ENCODE data around the gene PTPN1.

Gene PTPN1

GRCh38 chr20:50578778-50579165 is 68.6 kb downstream of the PTPN1 start:
- DNase-seq: no peak

GRCh38 chr20:50579511-50579910 is 69.3 kb downstream of the PTPN1 start:
- DNase-seq: no peak

- peak; percentile 39 for DNase-seq
Observed at GRCh38 chr20:50580016-50580747, 70.0 kb downstream of the PTPN1 start.

GRCh38 chr20:50580842-50581544 is 70.8 kb downstream of the PTPN1 start:
- no peak for DNase-seq

- no peak for DNase-seq
Observed at GRCh38 chr20:50582092-50582491, 71.9 kb downstream of the PTPN1 start.

GRCh38 chr20:50582591-50583234 is 72.5 kb downstream of the PTPN1 start:
- DNase-seq: no peak

- DNase-seq: no peak
Observed at GRCh38 chr20:50583442-50584150, 73.4 kb downstream of the PTPN1 start.

GRCh38 chr20:50584687-50585086 is 74.5 kb downstream of the PTPN1 start:
- no peak for DNase-seq

- DNase-seq: no peak
Observed at GRCh38 chr20:50585214-50585613, 75.0 kb downstream of the PTPN1 start.

- no peak for DNase-seq
Observed at GRCh38 chr20:50585678-50586077, 75.5 kb downstream of the PTPN1 start.

GRCh38 chr20:50586531-50587232 is 76.5 kb downstream of the PTPN1 start:
- no peak for DNase-seq

GRCh38 chr20:50587291-50587961 is 77.2 kb downstream of the PTPN1 start:
- no peak for DNase-seq

GRCh38 chr20:50588034-50588736 is 78.0 kb downstream of the PTPN1 start:
- peak; percentile 60 for DNase-seq

GRCh38 chr20:50589548-50590347 is 79.6 kb downstream of the PTPN1 start:
- no peak for DNase-seq

GRCh38 chr20:50590348-50590664 is 80.1 kb downstream of the PTPN1 start:
- DNase-seq: no peak

- DNase-seq: no peak
Observed at GRCh38 chr20:50591233-50591852, 81.2 kb downstream of the PTPN1 start.

GRCh38 chr20:50592282-50593004 is 82.3 kb downstream of the PTPN1 start:
- DNase-seq: no peak

- no peak for DNase-seq
Observed at GRCh38 chr20:50593005-50593335, 82.8 kb downstream of the PTPN1 start.

- no peak for DNase-seq
Observed at GRCh38 chr20:50594231-50594590, 84.0 kb downstream of the PTPN1 start.
